Small intestine (tissue), 7 donors: Measurements from ENCODE around the gene EXOG. TPM values are rescaled to one million over a fixed set of nuclear protein-coding genes. Genes with fewer than 3 reads are reported as not detected.
A peak's percentile ranks its signal among the peaks of the same experiment; 100 is the strongest.

ENCODE experiments used
- DNase-seq, 2 donors: peaks; one replicate each; pipeline versions ENCODE4 v3.0.0 to v3.0.0-alpha.2; 2013
- FAIRE-seq: peaks from 2 replicates; lab custom pipeline; 2012; peaks lifted over from hg19 to GRCh38; lab: Jason Lieb, UNC
- H3K27ac ChIP-seq, 3 donors: one replicate each; pipeline ENCODE4 v1.5.1; 2013; ENCODE audit warnings: low read length in 2 of 3, mild to moderate bottlenecking in 2 of 3, control low read depth in 1 of 3, inconsistent platforms in 1 of 3, low read depth in 1 of 3, moderate library complexity in 1 of 3
- H3K27me3 ChIP-seq, 3 donors: one replicate each; pipeline ENCODE4 v1.6.1; 2013; ENCODE audit warnings: low read length in 3 of 3, inconsistent platforms in 1 of 3; ENCODE audit not compliant: control insufficient read depth in 3 of 3, insufficient read depth in 3 of 3
- H3K36me3 ChIP-seq, 3 donors: one replicate each; pipeline ENCODE4 v1.6.1; 2013; ENCODE audit warnings: low read length in 3 of 3, inconsistent platforms in 1 of 3, low read depth in 1 of 3, mild to moderate bottlenecking in 1 of 3, moderate library complexity in 1 of 3; ENCODE audit not compliant: control insufficient read depth in 3 of 3, insufficient read depth in 2 of 3
- H3K4me1 ChIP-seq, 3 donors: one replicate each; pipeline ENCODE4 v1.6.1; 2013; ENCODE audit warnings: low read length in 2 of 3, inconsistent platforms in 1 of 3, low read depth in 1 of 3, mild to moderate bottlenecking in 1 of 3, moderate library complexity in 1 of 3; ENCODE audit not compliant: control insufficient read depth in 3 of 3, insufficient read depth in 2 of 3
- H3K4me3 ChIP-seq, 3 donors: one replicate each; pipeline ENCODE4 v1.5.1; 2013; ENCODE audit warnings: low read length in 3 of 3, control low read depth in 1 of 3, inconsistent platforms in 1 of 3, low read depth in 1 of 3, mild to moderate bottlenecking in 1 of 3, moderate library complexity in 1 of 3
- H3K9me3 ChIP-seq, 2 donors: one replicate each; pipeline ENCODE4 v1.6.1; 2013; ENCODE audit warnings: low read depth in 1 of 2, low read length in 1 of 2; ENCODE audit not compliant: control insufficient read depth in 2 of 2, insufficient read depth in 1 of 2
- WGBS, 3 donors: extraction: QIAGEN DNeasy Blood & Tissue Kit; methylation state at CpG; one replicate each; pipeline ENCODE4 v1.1.7; 2013; 5-methylcytosine and 5-hydroxymethylcytosine counted together
- polyA plus RNA-seq, 4 donors: library from polyadenylated mRNA; stranded (reverse) in 3 of 4; unstranded in 1 of 4; fragments of 200-250 nt in 3 of 4; fragments of 120-200 nt in 1 of 4; gene quantifications; one replicate each; pipeline versions ENCODE4 v1.2.1 to v1.2.3, GENCODE V29; 2013
- donor health status: healthy with polysubstance abuse.
- donor health status: control.
- donor health status: control.
- donor health status: Bipolar disorder and iron deficiency.
- donor health status: healthy.

The EXOG gene
- polyA plus RNA-seq, 4 donors: 1.3 to 9.3 (median 3.7) TPM

DNA sequence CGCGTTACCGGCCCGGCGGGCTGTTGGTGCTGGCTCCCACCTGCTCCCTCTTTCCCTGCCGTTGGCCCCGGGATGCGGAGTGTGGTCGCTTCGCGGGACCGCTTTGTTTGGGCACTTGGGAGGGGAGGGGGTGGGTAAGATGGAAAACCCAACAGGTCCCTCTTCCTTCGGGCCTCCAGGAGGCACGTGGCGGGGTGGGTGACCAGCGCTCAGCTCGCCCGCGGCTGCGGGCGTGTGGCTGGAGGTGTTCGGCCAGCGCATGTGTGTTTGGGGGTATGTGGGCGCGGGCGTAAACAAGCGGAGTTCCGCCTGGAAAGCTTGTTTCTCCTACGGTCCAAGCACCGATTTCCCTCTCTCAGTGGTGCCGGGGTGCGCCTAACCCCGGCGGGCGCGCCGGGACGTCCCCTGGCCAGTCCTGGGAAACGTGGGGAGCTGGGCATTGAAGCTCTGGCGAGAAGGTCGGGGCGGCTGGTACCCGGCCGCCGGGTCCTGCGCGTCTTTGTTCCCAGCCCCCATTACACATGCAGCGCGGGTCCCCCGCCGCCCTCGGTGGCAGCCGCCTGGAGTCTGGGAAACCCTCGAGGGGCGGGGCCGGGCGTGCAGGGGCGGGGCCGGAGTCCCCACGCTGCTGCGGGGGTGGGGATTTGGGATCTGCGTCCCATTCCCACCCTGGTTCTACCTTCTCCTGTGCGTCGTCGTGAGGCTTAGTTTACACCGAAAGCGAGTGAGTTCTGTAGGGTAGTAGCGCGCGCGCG lies 41.1 kb upstream of the EXOG start:
- no peaks in the 10 kb centered on the region for H3K27me3 ChIP-seq
- H3K4me1 ChIP-seq: peaks cover 0 to 35% (median 2%) of the 10 kb centered on the region in 3 donors
- FAIRE-seq (no peak), DNase-seq (peak; percentile 88 to 92)
- H3K36me3 ChIP-seq: peaks cover 0 to 11% (median 0%) of the 10 kb centered on the region in 3 donors
- WGBS, 3 donors: 0% methylated on average over 63 to 72 of the region's 72 CpGs
- peak overlapping the region; percentile 73 to 89 (median 83) for H3K4me3 ChIP-seq
- H3K9me3 ChIP-seq: peaks cover 0 to 9% of the 10 kb centered on the region in 2 donors
- peak overlapping the region; percentile 87 to 96 (median 94) for H3K27ac ChIP-seq

DNA sequence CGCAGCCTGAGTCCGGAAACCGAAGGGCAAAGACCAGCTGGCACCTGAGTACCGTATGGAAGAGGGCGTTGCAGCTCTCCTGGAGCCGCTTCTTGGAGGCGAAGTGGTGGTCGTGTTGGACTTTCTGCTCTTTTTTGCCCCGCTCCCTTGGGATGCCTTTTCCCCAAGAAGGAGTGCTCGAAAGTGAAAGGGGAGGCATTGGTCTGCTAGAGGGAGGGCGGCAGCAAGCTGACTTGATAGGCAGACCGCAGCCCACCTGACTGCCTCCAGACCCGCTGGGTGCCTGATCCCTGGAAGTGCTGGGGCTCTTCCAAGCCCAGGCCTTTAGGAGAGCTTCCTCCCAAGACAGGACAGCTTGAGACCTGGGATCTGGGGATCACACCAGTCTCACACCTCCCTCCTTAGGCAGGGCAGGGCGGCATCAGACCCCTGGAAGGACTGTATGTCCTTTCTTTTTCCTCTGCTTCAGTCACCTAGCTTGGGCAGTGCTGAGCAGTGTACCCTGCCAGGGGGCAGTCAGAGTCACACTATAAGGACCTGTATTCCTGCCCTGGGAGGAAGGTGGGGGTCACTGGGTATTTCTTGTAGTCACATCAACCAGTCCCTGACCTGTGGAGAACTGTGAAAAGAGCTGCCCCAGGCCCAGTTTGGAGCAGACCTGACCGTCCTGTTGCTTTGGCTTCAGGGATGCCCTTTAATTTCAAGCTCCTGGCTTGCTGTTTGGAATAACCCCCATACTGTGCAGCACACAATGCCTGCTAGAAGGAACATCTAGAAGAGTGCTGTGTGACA lies 40.3 kb upstream of the EXOG start:
- Histone ChIP-seq H3K27me3 (no peaks in the 10 kb centered on the region), H3K9me3 (peaks cover 0 to 5% of the 10 kb centered on the region in 2 donors), H3K27ac (peak overlapping the region in 2 of 3 donors; percentile 75 to 96), H3K4me3 (peak overlapping the region; percentile 27 to 89 (median 83)), H3K4me1 (peaks cover 0 to 37% (median 2%) of the 10 kb centered on the region in 3 donors), H3K36me3 (peaks cover 0 to 18% (median 0%) of the 10 kb centered on the region in 3 donors)
- DNase-seq: no peak
- FAIRE-seq: no peak
- WGBS, 3 donors: 3 to 10% (median 7%) methylated on average over 14 to 15 of the region's 15 CpGs

DNA sequence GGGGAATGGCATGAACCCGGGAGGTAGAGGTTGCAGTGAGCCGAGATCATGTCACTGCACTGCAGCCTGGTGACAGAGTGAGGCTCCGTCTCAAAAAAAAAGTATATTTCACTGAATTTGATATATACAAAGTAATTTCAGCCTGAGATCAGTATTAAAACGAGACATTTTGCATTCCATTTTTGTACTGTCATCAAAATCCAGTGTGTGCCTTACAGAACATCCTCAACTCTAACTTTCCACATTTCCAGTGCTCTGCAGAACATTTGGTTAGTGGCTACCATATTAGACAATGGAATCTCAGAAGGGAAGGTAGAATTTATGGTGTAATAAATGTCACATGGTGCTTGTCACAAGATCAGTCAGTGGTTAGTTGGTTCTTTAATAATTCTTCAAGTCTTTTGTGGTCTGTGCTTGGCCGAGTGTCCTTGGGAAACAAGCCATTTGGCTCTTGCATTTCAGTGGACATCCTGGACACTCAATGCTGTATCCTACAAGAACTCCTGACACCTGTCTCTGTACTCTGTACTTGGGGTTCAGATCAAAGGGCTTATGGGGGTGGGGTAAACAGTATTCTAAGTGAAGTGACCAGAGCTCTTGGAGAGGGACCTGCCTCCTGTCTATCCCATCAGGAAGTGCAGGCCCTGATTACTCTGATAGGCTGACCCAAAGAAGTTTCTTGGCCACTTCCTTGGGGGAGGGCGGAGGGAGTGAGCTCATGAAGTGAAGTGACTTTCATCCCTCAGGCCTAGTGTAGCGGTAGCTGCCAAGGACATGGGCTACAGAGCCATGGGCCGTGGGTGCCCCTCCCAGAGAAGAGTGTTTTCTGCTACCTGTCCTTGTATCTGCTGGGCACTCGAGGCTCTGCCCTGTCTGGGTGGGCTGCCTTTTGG lies 38.8 kb upstream of the EXOG start:
- WGBS, 3 donors: 80 to 84% (median 83%) methylated on average over 9 of the region's 9 CpGs
- H3K27me3 ChIP-seq: no peaks in the 10 kb centered on the region
- DNase-seq (peak; percentile 48 to 65), FAIRE-seq (no peak)
- H3K36me3 ChIP-seq: peaks cover 0 to 21% (median 0%) of the 10 kb centered on the region in 3 donors
- peak overlapping the region in 1 of 3 donors; percentile 63 for H3K27ac ChIP-seq
- H3K4me1 ChIP-seq: peaks cover 0 to 37% (median 2%) of the 10 kb centered on the region in 3 donors
- no peaks in the 10 kb centered on the region for H3K9me3 ChIP-seq
- no peak overlapping the region for H3K4me3 ChIP-seq

DNA sequence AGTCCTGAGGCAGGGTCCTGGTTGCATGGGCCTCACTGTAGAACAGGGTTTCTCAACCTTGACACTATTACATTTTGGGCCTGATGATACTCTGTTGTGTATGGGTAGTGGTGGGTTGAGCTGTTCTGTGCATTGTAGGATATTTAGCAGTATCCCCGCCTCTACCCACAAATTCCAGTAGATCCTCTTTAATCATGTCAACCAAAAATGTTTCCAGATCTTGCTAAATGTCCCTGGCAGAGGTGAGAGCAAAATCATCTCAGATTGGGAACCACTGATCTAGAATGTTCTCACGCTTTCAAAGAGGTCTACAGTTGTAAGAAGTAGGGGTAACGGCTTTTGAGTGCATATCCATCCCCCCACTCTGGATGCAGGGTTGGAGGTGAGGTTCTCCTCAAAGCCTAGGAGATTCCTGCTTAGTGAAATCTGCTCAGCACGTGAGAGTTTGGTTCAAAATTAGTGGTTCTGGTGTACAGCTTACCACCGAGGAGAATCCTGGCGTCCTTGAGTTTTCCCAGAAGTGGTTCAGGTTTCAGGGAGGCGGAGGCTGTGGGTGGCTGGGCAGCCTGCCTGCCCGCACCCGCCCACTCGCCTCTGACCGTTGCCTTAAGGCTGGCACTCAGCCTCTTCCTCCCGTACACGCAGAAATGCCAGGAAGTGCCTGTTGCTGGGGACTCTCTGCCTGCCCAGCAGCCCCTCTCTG lies 37.2 kb upstream of the EXOG start:
- H3K4me3 ChIP-seq: no peak overlapping the region
- H3K9me3 ChIP-seq: peaks cover 0 to 4% of the 10 kb centered on the region in 2 donors
- no peak for FAIRE-seq
- no peak overlapping the region for H3K27ac ChIP-seq
- WGBS, 3 donors: 45 to 68% (median 45%) methylated on average over 13 of the region's 13 CpGs
- H3K36me3 ChIP-seq: peaks cover 0 to 19% (median 0%) of the 10 kb centered on the region in 3 donors
- no peaks in the 10 kb centered on the region for H3K27me3 ChIP-seq
- H3K4me1 ChIP-seq: peaks cover 0 to 31% (median 2%) of the 10 kb centered on the region in 3 donors
- DNase-seq: peak in 1 of 2 donors; percentile 16

DNA sequence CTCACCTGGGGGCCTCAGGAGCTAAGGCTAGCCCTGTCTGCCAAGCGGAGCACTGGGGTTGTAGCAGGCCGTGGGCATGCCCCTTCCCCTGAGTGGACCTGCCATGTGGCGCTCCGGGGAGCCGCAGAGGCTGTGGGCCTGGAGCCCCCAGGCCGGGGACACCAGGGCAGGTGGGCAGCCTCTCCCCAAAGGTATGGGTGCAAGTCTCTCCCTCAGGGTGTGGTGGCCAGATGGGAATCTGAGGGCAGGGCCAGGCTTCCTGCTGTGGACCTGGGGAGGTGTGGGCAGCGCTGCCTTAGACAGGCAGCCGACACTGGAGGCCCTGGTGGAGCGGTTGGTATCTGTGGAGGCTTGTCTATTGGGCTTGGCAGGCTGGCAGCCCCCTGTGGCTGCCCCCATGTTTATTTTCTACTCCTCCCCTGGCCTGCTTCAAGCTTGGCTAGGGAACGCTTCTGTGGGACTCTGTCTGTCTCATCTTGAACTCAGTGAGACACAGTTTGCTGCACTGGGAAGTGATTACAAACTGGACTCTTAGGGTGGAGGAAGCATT lies 36.6 kb upstream of the EXOG start:
- no peak for DNase-seq
- Histone ChIP-seq H3K36me3 (peaks cover 0 to 19% (median 0%) of the 10 kb centered on the region in 3 donors), H3K4me3 (no peak overlapping the region), H3K9me3 (peaks cover 0 to 6% of the 10 kb centered on the region in 2 donors), H3K27me3 (no peaks in the 10 kb centered on the region), H3K4me1 (peaks cover 0 to 31% (median 2%) of the 10 kb centered on the region in 3 donors), H3K27ac (no peak overlapping the region)
- no peak for FAIRE-seq
- 68 to 92% (median 77%) methylated on average over 10 of the region's 10 CpGs for WGBS, 3 donors

DNA sequence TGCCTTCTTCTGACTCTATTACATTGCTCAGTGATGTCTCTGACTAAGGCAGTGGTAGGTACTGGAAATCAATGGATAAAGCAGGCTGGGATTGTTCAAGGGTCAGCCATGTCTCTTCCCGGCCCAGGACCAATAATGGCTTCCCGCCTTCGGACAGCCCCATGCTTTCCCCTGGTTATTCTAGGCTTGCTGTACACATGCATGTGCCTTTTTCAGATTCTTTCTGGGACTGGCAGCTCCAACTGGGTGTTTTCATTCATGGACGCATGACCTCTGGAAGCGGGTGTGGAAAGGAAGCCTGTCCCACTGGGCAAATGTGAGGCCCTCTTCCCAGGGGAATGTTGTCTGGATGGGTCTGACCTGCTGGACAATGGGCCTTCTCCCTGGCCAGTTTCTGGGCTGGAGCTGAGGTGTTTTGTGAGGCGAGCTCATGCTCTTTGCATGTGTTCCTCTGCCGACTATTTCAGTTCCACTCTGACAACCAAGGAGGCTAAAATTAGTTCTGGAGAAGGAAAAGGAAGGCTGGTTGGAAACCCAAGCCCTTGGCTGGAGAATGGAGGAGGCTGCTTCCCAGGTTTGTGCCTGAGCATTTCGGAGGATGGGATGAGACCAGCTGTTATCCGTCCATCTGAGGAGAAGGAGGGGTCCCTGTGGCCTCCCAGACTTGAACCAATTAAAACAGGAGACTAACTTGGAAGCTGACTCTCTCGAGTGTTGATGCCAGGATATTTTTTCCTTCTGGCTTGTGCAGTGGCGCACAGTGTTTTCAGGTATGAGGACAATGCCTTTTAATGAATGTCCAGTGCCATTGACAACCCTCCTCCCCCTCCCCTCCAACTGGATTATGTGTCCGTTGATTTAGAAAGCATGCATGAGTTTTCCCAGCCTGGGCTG lies 35.5 kb upstream of the EXOG start:
- H3K4me1 ChIP-seq: peaks cover 0 to 31% (median 2%) of the 10 kb centered on the region in 3 donors
- 65 to 87% (median 80%) methylated on average over 12 of the region's 12 CpGs for WGBS, 3 donors
- no peak overlapping the region for H3K27ac ChIP-seq

More for the DNA sequence above, 35.5 kb upstream of the EXOG start:
- Histone ChIP-seq H3K9me3 (peaks cover 0 to 13% of the 10 kb centered on the region in 2 donors), H3K27me3 (no peaks in the 10 kb centered on the region), H3K36me3 (peaks cover 0 to 19% (median 0%) of the 10 kb centered on the region in 3 donors), H3K4me3 (no peak overlapping the region)
- FAIRE-seq (no peak), DNase-seq (no peak)
